ENCODE measurements around the gene ZNF394. TPM values are rescaled to one million over a fixed set of nuclear protein-coding genes. Genes with fewer than 3 reads are reported as not detected.

Gene ZNF394
- polyA plus RNA-seq, 1 donor (not counting 4 experiments of a cell fraction or from before 2014, with no cell fraction given) = 10.1 TPM

DNA sequence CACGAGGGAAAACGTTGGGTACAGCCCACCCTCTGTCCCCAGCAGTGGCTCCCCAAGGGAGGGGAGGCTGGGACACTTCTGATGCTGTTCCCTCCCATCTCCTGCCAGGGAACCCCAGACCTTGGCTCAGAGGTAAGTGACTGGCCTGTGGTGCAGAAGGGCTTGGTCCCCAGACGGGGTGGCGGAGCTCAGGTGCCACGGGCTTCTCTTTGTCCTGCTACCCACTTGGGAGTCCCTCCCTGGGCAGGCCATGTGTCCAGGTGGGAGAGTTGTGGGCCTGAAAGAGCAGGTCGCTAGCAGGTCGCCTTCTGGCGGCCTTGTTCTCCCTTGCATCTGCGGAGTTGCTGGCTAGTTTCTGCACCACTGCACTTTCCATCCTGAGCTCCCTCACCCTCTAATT, 44.2 kb downstream of the ZNF394 start:
- H3K9me1 ChIP-seq (ENCODE audit: control insufficient read depth, extremely low read depth, insufficient read depth, low read length) = peaks cover under 1% of the 10 kb centered on the region
- DNase-seq (ENCODE audit: low read depth, low spot score) (no peak), FAIRE-seq (no peak)
- H3K27me3 ChIP-seq (ENCODE audit: control insufficient read depth, extremely low read depth, insufficient read depth, low read length) = no peaks in the 10 kb centered on the region
- H2AFZ ChIP-seq (ENCODE audit: control insufficient read depth, low read length) = no peak overlapping the region
- peaks cover 17% of the 10 kb centered on the region for H4K20me1 ChIP-seq (ENCODE audit: control insufficient read depth, extremely low read depth, insufficient read depth, low read length)
- peaks cover 42 to 81% of the 10 kb centered on the region in 2 experiments for H3K36me3 ChIP-seq (ENCODE audit: control insufficient read depth in 2 of 2, extremely low read depth in 1 of 2, insufficient read depth in 2 of 2, low read length in 2 of 2)
- H3K4me3 ChIP-seq (ENCODE audit: control insufficient read depth in 2 of 3, extremely low read depth in 1 of 3, insufficient read depth in 2 of 3, low read depth in 1 of 3, low read length in 3 of 3) = no peak overlapping the region
- dilution Hi-C loops (cut with MboI; ENCODE audit: extremely low pct_ligation_motif_present, low sequenced_read_pairs) = no loop called here
- TF ChIP-seq EZH2 (IDR thresholded peaks at IDR 0.05; ENCODE audit: low read length) = no peak
- no peak overlapping the region for H3K9ac ChIP-seq (ENCODE audit: control insufficient read depth, extremely low read depth, insufficient read depth, low read length)
- H3K27ac ChIP-seq (ENCODE audit: control insufficient read depth, insufficient read depth, low read length) = no peak overlapping the region
- no peaks in the 10 kb centered on the region for H3K9me3 ChIP-seq (ENCODE audit: control insufficient read depth, low read depth, low read length)
- peaks cover 6% of the 10 kb centered on the region for H3K4me1 ChIP-seq (ENCODE audit: control insufficient read depth, extremely low read depth, insufficient read depth, low read length)
- H3K79me2 ChIP-seq (ENCODE audit: control insufficient read depth, insufficient read depth, low read length) = peaks cover 46% of the 10 kb centered on the region
- H3K4me2 ChIP-seq (ENCODE audit: control insufficient read depth, extremely low read depth, insufficient read depth, low read depth, low read length) = no peak overlapping the region

DNA sequence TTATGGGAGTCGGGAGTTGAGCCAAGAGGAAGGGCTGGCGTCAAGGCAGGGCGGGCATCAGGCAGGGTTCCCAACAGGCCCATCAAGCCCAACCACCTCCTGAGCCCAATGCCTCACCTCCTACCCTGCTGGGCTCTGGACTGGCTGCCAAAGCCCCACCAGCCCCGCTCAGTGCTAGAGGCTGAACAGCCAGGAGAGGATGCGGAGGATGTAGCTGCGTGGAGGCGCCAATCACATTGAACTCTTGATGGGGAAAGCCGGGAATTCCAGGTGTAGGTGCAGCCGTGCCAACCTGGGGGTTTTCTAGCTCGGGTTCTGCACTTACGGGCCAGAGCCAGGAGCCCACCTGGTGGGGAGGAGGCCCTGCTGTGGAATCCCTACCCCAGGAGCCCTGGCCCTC, 47.0 kb downstream of the ZNF394 start:
- Histone ChIP-seq H3K4me1 (ENCODE audit: control insufficient read depth, extremely low read depth, insufficient read depth, low read length) (no peaks in the 10 kb centered on the region), H3K9me3 (ENCODE audit: control insufficient read depth, low read depth, low read length) (no peaks in the 10 kb centered on the region), H3K79me2 (ENCODE audit: control insufficient read depth, insufficient read depth, low read length) (peaks cover 19% of the 10 kb centered on the region), H3K9me1 (ENCODE audit: control insufficient read depth, extremely low read depth, insufficient read depth, low read length) (no peaks in the 10 kb centered on the region), H3K27me3 (ENCODE audit: control insufficient read depth, extremely low read depth, insufficient read depth, low read length) (no peaks in the 10 kb centered on the region), H3K27ac (ENCODE audit: control insufficient read depth, insufficient read depth, low read length) (no peak overlapping the region), H2AFZ (ENCODE audit: control insufficient read depth, low read length) (no peak overlapping the region), H4K20me1 (ENCODE audit: control insufficient read depth, extremely low read depth, insufficient read depth, low read length) (no peaks in the 10 kb centered on the region), H3K4me2 (ENCODE audit: control insufficient read depth, extremely low read depth, insufficient read depth, low read depth, low read length) (no peak overlapping the region), H3K36me3 (ENCODE audit: control insufficient read depth in 2 of 2, extremely low read depth in 1 of 2, insufficient read depth in 2 of 2, low read length in 2 of 2) (peaks cover 52 to 76% of the 10 kb centered on the region in 2 experiments), H3K9ac (ENCODE audit: control insufficient read depth, extremely low read depth, insufficient read depth, low read length) (no peak overlapping the region), H3K4me3 (ENCODE audit: control insufficient read depth in 2 of 3, extremely low read depth in 1 of 3, insufficient read depth in 2 of 3, low read depth in 1 of 3, low read length in 3 of 3) (no peak overlapping the region)
- DNase-seq (ENCODE audit: low read depth, low spot score) = no peak
- TF ChIP-seq, protein P1, sequence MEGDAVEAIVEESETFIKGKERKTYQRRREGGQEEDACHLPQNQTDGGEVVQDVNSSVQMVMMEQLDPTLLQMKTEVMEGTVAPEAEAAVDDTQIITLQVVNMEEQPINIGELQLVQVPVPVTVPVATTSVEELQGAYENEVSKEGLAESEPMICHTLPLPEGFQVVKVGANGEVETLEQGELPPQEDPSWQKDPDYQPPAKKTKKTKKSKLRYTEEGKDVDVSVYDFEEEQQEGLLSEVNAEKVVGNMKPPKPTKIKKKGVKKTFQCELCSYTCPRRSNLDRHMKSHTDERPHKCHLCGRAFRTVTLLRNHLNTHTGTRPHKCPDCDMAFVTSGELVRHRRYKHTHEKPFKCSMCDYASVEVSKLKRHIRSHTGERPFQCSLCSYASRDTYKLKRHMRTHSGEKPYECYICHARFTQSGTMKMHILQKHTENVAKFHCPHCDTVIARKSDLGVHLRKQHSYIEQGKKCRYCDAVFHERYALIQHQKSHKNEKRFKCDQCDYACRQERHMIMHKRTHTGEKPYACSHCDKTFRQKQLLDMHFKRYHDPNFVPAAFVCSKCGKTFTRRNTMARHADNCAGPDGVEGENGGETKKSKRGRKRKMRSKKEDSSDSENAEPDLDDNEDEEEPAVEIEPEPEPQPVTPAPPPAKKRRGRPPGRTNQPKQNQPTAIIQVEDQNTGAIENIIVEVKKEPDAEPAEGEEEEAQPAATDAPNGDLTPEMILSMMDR (optimal IDR thresholded peaks at IDR 0.05 in 1 of 3, IDR thresholded peaks at IDR 0.05 in 1 of 3, conservative IDR thresholded peaks at IDR 0.05 in 1 of 3; ENCODE audit: extremely low read depth in 1 of 3, insufficient read depth in 2 of 3, low read length in 3 of 3) = no peak
- no peak for TF ChIP-seq EZH2 (IDR thresholded peaks at IDR 0.05; ENCODE audit: low read length)
- dilution Hi-C loops (cut with MboI; ENCODE audit: extremely low pct_ligation_motif_present, low sequenced_read_pairs) = no loop called here
- FAIRE-seq = no peak

DNA sequence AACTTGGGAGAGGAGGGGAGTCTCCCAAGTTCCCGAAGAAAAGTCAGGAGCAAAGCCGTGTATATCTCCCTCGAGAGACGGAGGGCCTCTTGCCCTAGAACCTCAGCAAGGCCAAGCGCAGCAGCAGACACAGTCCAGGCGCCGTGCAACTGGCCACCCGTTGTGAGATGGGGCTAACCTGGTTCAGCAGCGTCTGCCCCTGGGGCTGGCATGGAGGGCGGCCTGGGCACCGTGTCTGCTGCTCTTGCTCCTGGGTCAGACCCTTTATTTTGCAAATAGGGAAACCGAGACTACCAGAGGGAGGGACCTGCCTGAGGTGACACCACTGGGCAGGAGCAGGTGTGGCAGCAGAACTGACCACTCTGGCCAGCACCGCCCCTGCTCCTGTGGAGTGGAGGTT, 47.5 kb downstream of the ZNF394 start:
- dilution Hi-C loops (cut with MboI; ENCODE audit: extremely low pct_ligation_motif_present, low sequenced_read_pairs) = no loop called here
- Histone ChIP-seq H3K4me1 (ENCODE audit: control insufficient read depth, extremely low read depth, insufficient read depth, low read length) (no peaks in the 10 kb centered on the region), H3K27me3 (ENCODE audit: control insufficient read depth, extremely low read depth, insufficient read depth, low read length) (no peaks in the 10 kb centered on the region), H3K4me3 (ENCODE audit: control insufficient read depth in 2 of 3, extremely low read depth in 1 of 3, insufficient read depth in 2 of 3, low read depth in 1 of 3, low read length in 3 of 3) (no peak overlapping the region), H3K4me2 (ENCODE audit: control insufficient read depth, extremely low read depth, insufficient read depth, low read depth, low read length) (no peak overlapping the region), H3K9me1 (ENCODE audit: control insufficient read depth, extremely low read depth, insufficient read depth, low read length) (no peaks in the 10 kb centered on the region), H2AFZ (ENCODE audit: control insufficient read depth, low read length) (no peak overlapping the region), H3K79me2 (ENCODE audit: control insufficient read depth, insufficient read depth, low read length) (peaks cover 13% of the 10 kb centered on the region), H3K27ac (ENCODE audit: control insufficient read depth, insufficient read depth, low read length) (no peak overlapping the region), H3K9ac (ENCODE audit: control insufficient read depth, extremely low read depth, insufficient read depth, low read length) (no peak overlapping the region), H3K36me3 (ENCODE audit: control insufficient read depth in 2 of 2, extremely low read depth in 1 of 2, insufficient read depth in 2 of 2, low read length in 2 of 2) (peaks cover 51 to 74% of the 10 kb centered on the region in 2 experiments), H3K9me3 (ENCODE audit: control insufficient read depth, low read depth, low read length) (no peaks in the 10 kb centered on the region), H4K20me1 (ENCODE audit: control insufficient read depth, extremely low read depth, insufficient read depth, low read length) (no peaks in the 10 kb centered on the region)
- DNase-seq (ENCODE audit: low read depth, low spot score) = no peak
- no peak for TF ChIP-seq EZH2 (IDR thresholded peaks at IDR 0.05; ENCODE audit: low read length)
- TF ChIP-seq, protein P1 (optimal IDR thresholded peaks at IDR 0.05 in 1 of 3, IDR thresholded peaks at IDR 0.05 in 1 of 3, conservative IDR thresholded peaks at IDR 0.05 in 1 of 3; ENCODE audit: extremely low read depth in 1 of 3, insufficient read depth in 2 of 3, low read length in 3 of 3) = no peak
- FAIRE-seq = no peak
